Mucosa of rectum (tissue), 2 donors: ENCODE results near the gene CADPS2.

Source experiments
- H3K27ac ChIP-seq, 2 donors: one replicate each; pipeline ENCODE4 v1.7.0; 2013; ENCODE audit warnings: inconsistent platforms in 2 of 2, low read depth in 2 of 2, low read length in 2 of 2
- H3K27me3 ChIP-seq, 2 donors: one replicate each; pipeline ENCODE4 v1.7.0; 2013; ENCODE audit warnings: low read length in 2 of 2; ENCODE audit not compliant: control insufficient read depth in 2 of 2, insufficient read depth in 2 of 2
- H3K36me3 ChIP-seq, 2 donors: one replicate each; pipeline ENCODE4 v1.7.0; 2013; ENCODE audit warnings: low read length in 2 of 2; ENCODE audit not compliant: control insufficient read depth in 2 of 2, insufficient read depth in 2 of 2
- H3K4me1 ChIP-seq, 2 donors: one replicate each; pipeline ENCODE4 v1.7.0; 2013; ENCODE audit warnings: low read length in 2 of 2, mild to moderate bottlenecking in 1 of 2; ENCODE audit not compliant: control insufficient read depth in 2 of 2, insufficient read depth in 2 of 2
- H3K4me3 ChIP-seq, 2 donors: one replicate each; pipeline ENCODE4 v1.7.0; 2013; ENCODE audit warnings: low read length in 2 of 2
- H3K9ac ChIP-seq, 2 donors: one replicate each; pipeline ENCODE4 v1.7.0; 2013; ENCODE audit warnings: low read length in 2 of 2, low read depth in 1 of 2, mild to moderate bottlenecking in 1 of 2
- H3K9me3 ChIP-seq, 2 donors: one replicate each; pipeline ENCODE4 v1.7.0; 2013; ENCODE audit warnings: low read length in 2 of 2; ENCODE audit not compliant: control insufficient read depth in 2 of 2
- donor health status: healthy.
- donor health status: Normal muscosa, but diverticular disease.

The CADPS2 gene

DNA sequence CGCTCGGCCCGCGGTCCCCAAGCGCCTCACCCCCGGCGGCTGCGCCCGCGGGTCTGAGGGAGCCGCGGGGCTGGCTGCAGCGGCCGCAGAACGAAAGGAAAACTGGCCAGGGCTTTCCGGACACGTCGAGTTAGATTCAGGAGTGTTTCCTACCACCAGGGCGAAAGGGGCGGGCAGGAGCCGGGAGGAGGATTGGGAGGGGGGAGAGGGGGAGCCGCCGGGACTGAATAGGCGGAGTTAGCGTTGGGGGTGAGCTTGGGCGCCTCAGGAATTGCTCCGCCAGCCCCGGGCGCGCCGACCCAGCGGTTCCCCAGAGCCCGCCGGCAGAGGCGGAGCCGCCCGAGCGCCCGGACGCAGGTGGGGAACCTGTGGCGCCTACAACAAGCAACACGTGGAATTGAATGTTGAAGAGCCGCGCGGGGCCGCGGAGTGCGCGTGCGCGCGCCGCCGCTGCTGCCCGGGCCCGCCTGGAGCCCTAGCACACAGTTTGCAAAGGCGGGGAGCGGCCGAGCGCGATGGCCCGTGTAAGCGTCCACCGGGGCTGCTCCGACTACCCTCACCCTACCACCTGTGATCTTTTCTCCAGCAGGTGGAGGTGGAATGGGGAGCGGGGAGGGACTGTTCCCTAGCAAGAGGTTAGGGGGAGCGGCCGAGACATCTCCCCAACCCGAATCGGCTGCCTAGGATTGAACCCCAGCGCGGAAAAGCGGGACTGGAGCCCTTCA lies at the start of gene CADPS2:
Gene CADPS2 (minus strand): TSS at position 104 of the 725 bp plus-strand sequence. CDS start 123 bp downstream, outside the sequence.
- Histone ChIP-seq H3K36me3 (no peaks in the 10 kb centered on the region), H3K9me3 (no peaks in the 10 kb centered on the region), H3K27ac (peak within 1 kb of the TSS; percentile 85 to 87), H3K27me3 (no peaks in the 10 kb centered on the region), H3K4me1 (peaks cover 6 to 11% of the 10 kb centered on the region in 2 donors), H3K9ac (peak within 1 kb of the TSS; percentile 71 to 89), H3K4me3 (peak within 1 kb of the TSS; percentile 79 to 86)

- H3K9me3 ChIP-seq, result no peaks in the 10 kb centered on the region
- H3K4me3 ChIP-seq, result no peak overlapping the region
- H3K4me1 ChIP-seq, result no peaks in the 10 kb centered on the region
- H3K9ac ChIP-seq, result no peak overlapping the region
- no peaks in the 10 kb centered on the region for H3K27me3 ChIP-seq
- no peak overlapping the region for H3K27ac ChIP-seq
- H3K36me3 ChIP-seq, result no peaks in the 10 kb centered on the region
Observed at GRCh38 chr7:122935620-122936019, 49.4 kb upstream of the CADPS2 start.

DNA sequence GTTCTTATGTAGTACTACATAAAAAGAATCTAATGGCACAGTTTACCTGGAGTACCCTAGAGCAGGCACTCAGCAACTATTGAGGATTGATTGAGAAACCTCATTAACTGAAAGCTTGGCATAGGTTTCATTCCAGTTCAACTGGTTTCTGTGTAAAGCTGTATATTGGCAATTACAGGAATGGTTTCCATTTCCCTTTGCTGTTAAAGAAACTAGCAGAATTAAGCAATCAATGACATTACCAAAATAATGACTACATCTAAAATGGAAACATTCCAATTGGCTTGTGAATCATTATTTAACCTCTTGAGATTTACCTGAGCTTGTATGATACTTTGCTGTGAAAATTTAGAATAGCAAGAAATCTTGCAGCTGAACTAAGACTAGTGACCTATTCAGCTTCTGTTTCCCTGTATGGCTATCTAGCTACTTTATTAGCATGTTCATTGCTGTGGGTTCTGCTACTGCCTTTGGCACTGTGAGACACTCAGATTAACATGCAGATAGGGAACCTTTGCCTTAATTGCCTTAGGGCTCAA lies 33.5 kb upstream of the CADPS2 start:
- Histone ChIP-seq H3K27me3 (no peaks in the 10 kb centered on the region), H3K9me3 (no peaks in the 10 kb centered on the region), H3K9ac (no peak overlapping the region), H3K4me3 (no peak overlapping the region), H3K4me1 (no peaks in the 10 kb centered on the region), H3K36me3 (no peaks in the 10 kb centered on the region), H3K27ac (no peak overlapping the region)

GRCh38 chr7:122914812-122915211 lies 28.6 kb upstream of the CADPS2 start:
- Histone ChIP-seq H3K27me3 (no peaks in the 10 kb centered on the region), H3K27ac (no peak overlapping the region), H3K9ac (no peak overlapping the region), H3K4me3 (no peak overlapping the region), H3K4me1 (no peaks in the 10 kb centered on the region), H3K36me3 (no peaks in the 10 kb centered on the region), H3K9me3 (no peaks in the 10 kb centered on the region)

DNA sequence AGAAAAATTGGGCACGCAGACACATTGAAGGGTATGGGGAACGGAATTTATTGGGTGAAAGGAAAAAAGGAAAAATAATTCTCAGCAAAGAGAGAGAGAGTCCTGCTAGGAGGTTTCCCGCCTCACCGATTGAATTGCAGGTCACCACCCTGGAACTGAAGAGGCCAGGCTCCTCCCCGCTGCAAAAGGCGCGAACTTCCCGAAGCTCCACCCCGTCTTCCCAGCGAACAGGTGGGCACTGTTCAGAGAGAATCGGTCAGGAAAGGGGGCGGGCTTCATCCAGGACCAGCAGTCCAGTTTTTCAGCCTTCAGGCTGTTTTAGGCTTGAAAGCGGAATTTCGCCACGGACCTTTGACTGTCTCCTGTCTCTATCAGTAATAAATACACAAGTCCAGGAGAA lies 27.3 kb upstream of the CADPS2 start:
- no peaks in the 10 kb centered on the region for H3K27me3 ChIP-seq
- H3K9me3 ChIP-seq, result no peaks in the 10 kb centered on the region
- no peaks in the 10 kb centered on the region for H3K36me3 ChIP-seq
- no peak overlapping the region for H3K9ac ChIP-seq
- H3K4me3 ChIP-seq, result no peak overlapping the region
- H3K27ac ChIP-seq, result no peak overlapping the region
- no peaks in the 10 kb centered on the region for H3K4me1 ChIP-seq

DNA sequence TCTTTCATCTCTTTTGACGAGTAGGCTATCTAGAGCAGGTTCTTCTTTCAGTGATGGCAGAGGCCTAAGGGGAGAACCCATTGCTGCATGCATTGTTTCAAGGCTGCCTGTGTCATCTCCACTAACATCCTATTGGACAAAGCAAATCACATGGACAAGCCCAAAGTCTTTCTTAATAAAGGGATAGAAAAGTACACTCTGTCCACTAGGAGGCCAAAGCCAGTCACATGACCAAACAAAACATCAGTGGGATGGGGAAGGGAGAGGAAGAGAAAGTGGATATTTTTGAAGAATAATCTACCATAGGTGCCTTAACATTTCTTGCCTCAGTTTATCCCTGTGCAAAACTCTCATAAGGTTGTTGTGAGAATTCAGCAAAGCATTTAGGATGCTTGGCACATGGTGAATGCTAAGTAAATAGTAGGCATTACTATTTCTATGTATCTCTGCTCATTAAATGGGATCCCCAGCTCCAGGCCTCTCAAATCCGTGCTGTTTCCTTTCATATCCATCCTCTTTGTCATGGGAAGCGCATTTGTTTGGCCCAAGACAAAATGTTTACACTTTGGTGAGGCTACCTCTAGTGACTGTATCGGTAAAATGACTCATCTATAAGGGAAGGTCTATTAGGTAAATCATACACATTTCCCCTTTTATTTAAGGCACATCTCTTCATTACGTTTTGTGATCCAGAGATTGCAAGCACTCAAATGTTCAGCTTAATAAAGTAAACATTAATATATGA lies 16.7 kb upstream of the CADPS2 start:
- Histone ChIP-seq H3K27me3 (no peaks in the 10 kb centered on the region), H3K27ac (no peak overlapping the region), H3K4me1 (no peaks in the 10 kb centered on the region), H3K4me3 (no peak overlapping the region), H3K9ac (no peak overlapping the region), H3K9me3 (no peaks in the 10 kb centered on the region), H3K36me3 (no peaks in the 10 kb centered on the region)

DNA sequence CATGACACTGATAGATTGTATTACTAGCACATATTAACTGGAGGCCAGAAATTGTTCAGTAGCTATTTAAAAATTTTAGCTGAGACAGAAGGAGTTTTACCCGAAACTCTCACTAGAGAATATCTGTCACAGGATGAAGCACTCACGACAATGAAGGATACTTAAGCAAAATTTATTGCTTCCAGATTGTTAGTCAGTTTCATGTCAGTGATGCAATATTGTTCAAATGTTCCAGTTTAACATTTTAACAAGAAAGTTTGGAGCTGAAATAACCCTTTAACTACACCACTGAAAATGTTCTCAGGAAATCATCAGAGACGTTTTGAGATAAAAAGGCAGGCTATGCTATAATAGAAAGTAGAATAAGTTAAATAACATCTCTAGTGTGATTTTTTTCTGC lies 15.0 kb upstream of the CADPS2 start:
- Histone ChIP-seq H3K9ac (no peak overlapping the region), H3K4me1 (no peaks in the 10 kb centered on the region), H3K27me3 (no peaks in the 10 kb centered on the region), H3K27ac (no peak overlapping the region), H3K9me3 (no peaks in the 10 kb centered on the region), H3K36me3 (no peaks in the 10 kb centered on the region), H3K4me3 (no peak overlapping the region)

- Histone ChIP-seq H3K9me3 (no peaks in the 10 kb centered on the region), H3K4me3 (no peak overlapping the region), H3K9ac (no peak overlapping the region), H3K27ac (no peak overlapping the region), H3K4me1 (no peaks in the 10 kb centered on the region), H3K27me3 (no peaks in the 10 kb centered on the region), H3K36me3 (no peaks in the 10 kb centered on the region)
Observed at GRCh38 chr7:122896509-122896908, 10.2 kb upstream of the CADPS2 start.

DNA sequence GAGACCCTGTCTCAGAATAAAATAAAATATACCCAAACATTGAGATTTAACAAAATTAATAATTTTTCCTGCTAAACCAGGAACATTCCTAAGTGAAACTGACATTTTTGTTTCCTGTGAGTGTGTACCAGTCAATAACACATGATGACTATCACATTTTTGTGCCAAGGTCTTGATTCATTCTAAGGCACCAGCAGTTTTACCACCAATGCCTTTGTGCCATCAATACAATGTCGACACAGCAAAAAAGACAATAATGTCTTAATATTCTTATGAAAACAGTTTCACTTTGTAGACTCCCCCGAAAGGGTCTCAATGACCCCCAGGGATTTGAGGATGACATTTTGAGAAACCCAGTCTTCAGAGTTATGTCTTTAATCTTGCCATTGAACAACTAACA lies 7.2 kb upstream of the CADPS2 start:
- Histone ChIP-seq H3K4me1 (no peaks in the 10 kb centered on the region), H3K9ac (no peak overlapping the region), H3K27me3 (no peaks in the 10 kb centered on the region), H3K27ac (no peak overlapping the region), H3K9me3 (no peaks in the 10 kb centered on the region), H3K36me3 (no peaks in the 10 kb centered on the region), H3K4me3 (no peak overlapping the region)

- Histone ChIP-seq H3K4me1 (peaks cover 6 to 11% of the 10 kb centered on the region in 2 donors), H3K9me3 (no peaks in the 10 kb centered on the region), H3K9ac (no peak overlapping the region), H3K27ac (no peak overlapping the region), H3K27me3 (no peaks in the 10 kb centered on the region), H3K36me3 (no peaks in the 10 kb centered on the region), H3K4me3 (no peak overlapping the region)
Observed at GRCh38 chr7:122889116-122889515, 2.9 kb upstream of the CADPS2 start.
